A673 (cell line): ENCODE data around the gene IGF2. TPM values are rescaled to one million over a fixed set of nuclear protein-coding genes. Genes with fewer than 3 reads are reported as not detected.

Experiments
- BruUV-seq: library from RNA; stranded (reverse); fragments of 400-500 nt; replicated peaks from 2 replicates; lab custom pipeline; 2021; lab: Mats Ljungman, UMichigan
- CTCF ChIA-PET: fragments of 300-600 bp; sonication (Branson Sonifier 250); formaldehyde crosslinking; loops from one replicate; lab custom pipeline; 2022; ENCODE audit warnings: antibody characterized with exemption; lab: Charles Lee
- POLR2A ChIA-PET: fragments of 300-600 bp; sonication (Branson Sonifier 250); formaldehyde crosslinking; loops from one replicate; lab custom pipeline; 2022; ENCODE audit warnings: antibody characterized with exemption; ENCODE audit not compliant: low non-redundant PET; lab: Charles Lee
- DNase-seq: peaks from one replicate; pipeline ENCODE4 v3.0.0-alpha.2; 2015; ENCODE audit warnings: low spot score
- H3K27ac ChIP-seq: fragments of 200-600 bp; sonication (generic); 2 replicates; pipeline ENCODE4 v1.5.1; 2016; ENCODE audit warnings: mixed run types, low read depth, mild to moderate bottlenecking, mixed read lengths, antibody characterized with exemption, low read length; ENCODE audit not compliant: poor library complexity, severe bottlenecking
- H3K27me3 ChIP-seq: fragments of 200-600 bp; sonication (generic); replicated peaks from 2 replicates; pipeline ENCODE4 v1.6.1; 2017; ENCODE audit warnings: mixed run types, low read depth, mild to moderate bottlenecking, mixed read lengths, antibody characterized with exemption, low read length; ENCODE audit not compliant: insufficient read depth, poor library complexity
- H3K36me3 ChIP-seq: fragments of 200-600 bp; sonication (generic); 2 replicates; pipeline ENCODE4 v1.6.1; 2016; ENCODE audit warnings: mixed run types, mild to moderate bottlenecking, mixed read lengths, antibody characterized with exemption, low read length; ENCODE audit not compliant: insufficient read depth, poor library complexity, severe bottlenecking
- H3K4me1 ChIP-seq: fragments of 200-600 bp; sonication (generic); 2 replicates; pipeline ENCODE4 v1.6.1; 2017; ENCODE audit warnings: mixed run types, mild to moderate bottlenecking, mixed read lengths, antibody characterized with exemption, low read length; ENCODE audit not compliant: insufficient read depth, poor library complexity, severe bottlenecking
- H3K4me3 ChIP-seq: fragments of 200-600 bp; sonication (generic); 2 replicates; pipeline ENCODE4 v1.5.1; 2016; ENCODE audit warnings: low read depth, mixed run types, mild to moderate bottlenecking, mixed read lengths, low read length; ENCODE audit not compliant: poor library complexity, severe bottlenecking
- H3K9me3 ChIP-seq: fragments of 200-600 bp; sonication (generic); 2 replicates; pipeline ENCODE4 v1.6.1; 2016; ENCODE audit warnings: mixed run types, low read depth, mild to moderate bottlenecking, mixed read lengths, antibody characterized with exemption, low read length; ENCODE audit not compliant: poor library complexity, severe bottlenecking
- EZH2 ChIP-seq: fragments of 200-600 bp; sonication (generic); IDR thresholded peaks from 2 replicates; pipeline ENCODE4 v1.6.1; 2017; ENCODE audit warnings: borderline replicate concordance, low read depth, mild to moderate bottlenecking, mixed read lengths, antibody characterized with exemption, low read length; ENCODE audit not compliant: poor library complexity, severe bottlenecking
- intact Hi-C: fragments of 100-400 bp; cut with micrococcal nuclease; formaldehyde crosslinking; loops from one replicate; pipeline ENCODE4 v1.10.0; 2022; ENCODE audit not compliant: unreplicated experiment
- total RNA-seq: library from RNA; stranded (reverse); gene quantifications from 2 replicates; pipeline ENCODE4 v1.2.3, GENCODE V29; 2021
- TF ChIP-seq, protein P1 (sequence below): fragments of 300-800, 200-600 bp; sonication (generic); conservative IDR thresholded peaks from 2 replicates; pipeline ENCODE4 v1.5.1; 2017; ENCODE audit warnings: low read depth, mild to moderate bottlenecking, antibody characterized with exemption, low read length, moderate library complexity, mixed read lengths

IGF2 gene
- total RNA-seq, 1 experiment from 2014 or later, result 0.17 TPM

GRCh38 chr11:2091112-2091746 lies 48.0 kb downstream of the IGF2 start:
- Histone ChIP-seq H3K4me3 (no peak overlapping the region), H3K27ac (no peak overlapping the region), H3K4me1 (no peaks in the 10 kb centered on the region), H3K9me3 (no peaks in the 10 kb centered on the region), H3K27me3 (no peaks in the 10 kb centered on the region), H3K36me3 (no peaks in the 10 kb centered on the region)
- BruUV-seq, result no TSS peak
- no peak for DNase-seq
- intact Hi-C loops, result no loop called here
- ChIA-PET POLR2A (no interaction called here), CTCF (no interaction called here)
- TF ChIP-seq EZH2, result no peak
- TF ChIP-seq, protein P1, sequence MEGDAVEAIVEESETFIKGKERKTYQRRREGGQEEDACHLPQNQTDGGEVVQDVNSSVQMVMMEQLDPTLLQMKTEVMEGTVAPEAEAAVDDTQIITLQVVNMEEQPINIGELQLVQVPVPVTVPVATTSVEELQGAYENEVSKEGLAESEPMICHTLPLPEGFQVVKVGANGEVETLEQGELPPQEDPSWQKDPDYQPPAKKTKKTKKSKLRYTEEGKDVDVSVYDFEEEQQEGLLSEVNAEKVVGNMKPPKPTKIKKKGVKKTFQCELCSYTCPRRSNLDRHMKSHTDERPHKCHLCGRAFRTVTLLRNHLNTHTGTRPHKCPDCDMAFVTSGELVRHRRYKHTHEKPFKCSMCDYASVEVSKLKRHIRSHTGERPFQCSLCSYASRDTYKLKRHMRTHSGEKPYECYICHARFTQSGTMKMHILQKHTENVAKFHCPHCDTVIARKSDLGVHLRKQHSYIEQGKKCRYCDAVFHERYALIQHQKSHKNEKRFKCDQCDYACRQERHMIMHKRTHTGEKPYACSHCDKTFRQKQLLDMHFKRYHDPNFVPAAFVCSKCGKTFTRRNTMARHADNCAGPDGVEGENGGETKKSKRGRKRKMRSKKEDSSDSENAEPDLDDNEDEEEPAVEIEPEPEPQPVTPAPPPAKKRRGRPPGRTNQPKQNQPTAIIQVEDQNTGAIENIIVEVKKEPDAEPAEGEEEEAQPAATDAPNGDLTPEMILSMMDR, result no peak

GRCh38 chr11:2090172-2091111 lies 48.7 kb downstream of the IGF2 start:
- no peak overlapping the region for H3K4me3 ChIP-seq
- H3K27me3 ChIP-seq, result no peaks in the 10 kb centered on the region
- TF ChIP-seq, protein P1, result no peak
- TF ChIP-seq EZH2, result no peak
- H3K9me3 ChIP-seq, result no peaks in the 10 kb centered on the region
- CTCF ChIA-PET, result no interaction called here
- no TSS peak for BruUV-seq
- intact Hi-C loops, result no loop called here
- H3K4me1 ChIP-seq, result no peaks in the 10 kb centered on the region
- H3K27ac ChIP-seq, result no peak overlapping the region
- no peaks in the 10 kb centered on the region for H3K36me3 ChIP-seq
- DNase-seq, result no peak
- POLR2A ChIA-PET, result no interaction called here

- Histone ChIP-seq H3K27me3 (no peaks in the 10 kb centered on the region), H3K4me3 (no peak overlapping the region), H3K27ac (no peak overlapping the region), H3K9me3 (no peaks in the 10 kb centered on the region), H3K36me3 (no peaks in the 10 kb centered on the region), H3K4me1 (no peaks in the 10 kb centered on the region)
- ChIA-PET CTCF (interaction anchor here (0.6 kb wide), 1 partner anchor 191 kb away, joined by 3 read pairs; no protein-coding TSS in a partner anchor), POLR2A (no interaction called here)
- TF ChIP-seq EZH2, result no peak
- TF ChIP-seq, protein P1, result no peak
- no TSS peak for BruUV-seq
- intact Hi-C loops, result no loop called here
- DNase-seq, result peak; percentile 33
These were observed 49.5 kb downstream of the IGF2 start for GRCh38 chr11:2089536-2090165.
